ENCODE data around the gene SPOCK1. TPM values are rescaled to one million over a fixed set of nuclear protein-coding genes. Genes with fewer than 3 reads are reported as not detected.

SPOCK1 gene
- total and polyA plus RNA-seq, 2 of the 4 experiments (the other 2 are of a cell fraction): 5.0 to 20.3 TPM

DNA sequence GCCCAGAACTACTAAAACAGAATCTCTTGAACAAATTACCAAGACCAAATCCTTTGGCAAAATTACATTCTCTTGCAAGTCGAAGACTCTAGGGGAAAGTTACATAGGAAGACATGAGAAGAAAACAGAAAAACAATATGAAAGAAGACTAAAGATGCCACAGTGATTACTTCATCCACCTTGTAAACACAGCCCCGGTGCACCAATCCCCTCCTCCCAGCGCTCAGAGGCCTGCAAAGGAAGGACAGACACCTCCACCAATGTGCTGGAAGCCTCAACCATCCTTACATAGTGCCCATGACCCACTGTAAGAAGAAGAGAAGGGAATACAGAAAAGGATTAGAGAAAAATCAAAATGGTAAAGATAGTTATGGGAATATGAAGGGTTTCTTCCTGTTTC, 218.5 kb downstream of the SPOCK1 start:
- Histone ChIP-seq H4K20me1 (ENCODE audit: insufficient read depth, low read length) (no peaks in the 10 kb centered on the region), H3K36me3 (ENCODE audit: control insufficient read depth, insufficient read depth, low read length) (no peaks in the 10 kb centered on the region), H3K4me2 (ENCODE audit: low read depth, low read length) (no peak overlapping the region), H4K91ac (ENCODE audit: insufficient read depth, low read depth, low read length) (no peak overlapping the region), H3K9me3 (ENCODE audit: control insufficient read depth, insufficient read depth, low read length) (no peaks in the 10 kb centered on the region), H3K23ac (ENCODE audit: low read depth, low read length) (no peak overlapping the region), H3K9me1 (ENCODE audit: insufficient read depth, low read length) (no peaks in the 10 kb centered on the region), H2BK20ac (ENCODE audit: low read depth, low read length) (no peak overlapping the region), H2BK15ac (ENCODE audit: low read depth, low read length) (no peak overlapping the region), H4K5ac (ENCODE audit: low read depth, low read length) (no peak overlapping the region), H3K4me1 (ENCODE audit: control insufficient read depth, insufficient read depth, low read length) (no peaks in the 10 kb centered on the region), H3K4me3 (ENCODE audit: insufficient read depth, low read depth, low read length) (no peak overlapping the region), H3K27ac (ENCODE audit: insufficient read depth, low read length) (no peak overlapping the region), H3K56ac (ENCODE audit: extremely low read depth, insufficient read depth, low read length) (no peak overlapping the region), H2BK5ac (ENCODE audit: low read depth, low read length, poor library complexity, severe bottlenecking) (no peak overlapping the region), H3K27me3 (ENCODE audit: control insufficient read depth, insufficient read depth, low read length) (no peaks in the 10 kb centered on the region), H3K18ac (ENCODE audit: low read depth, low read length) (no peak overlapping the region), H2BK120ac (ENCODE audit: low read depth, low read length) (no peak overlapping the region), H3K9ac (ENCODE audit: low read depth, low read length) (no peak overlapping the region), H3K4ac (ENCODE audit: low read depth, low read length) (no peak overlapping the region), H3K14ac (replicated peaks; ENCODE audit: low read depth, low read length) (no peak overlapping the region), H2AK9ac (replicated peaks; ENCODE audit: low read depth, low read length, poor library complexity) (no peak overlapping the region), H2AK5ac (ENCODE audit: low read depth, low read length) (no peak overlapping the region), H4K8ac (ENCODE audit: low read depth in 2 of 2, low read length in 2 of 2) (no peak overlapping the region), H2AFZ (replicated peaks; ENCODE audit: low read length, poor library complexity) (no peak overlapping the region), H3K79me1 (ENCODE audit: low read depth in 1 of 2, low read length in 2 of 2) (no peaks in the 10 kb centered on the region)
- peak; percentile 22; the same call in 1 of the 2 replicates for ATAC-seq (ENCODE audit: low read depth)
- dilution Hi-C loops (cut with HindIII; ENCODE audit: low sequenced_read_pairs, unreplicated experiment) (no loop called here), intact Hi-C loops (cut with micrococcal nuclease) (no loop called here), in situ Hi-C loops (cut with MboI; ENCODE audit: low sequenced_read_pairs) (no loop called here)
- no peak for TF ChIP-seq FOS (IDR thresholded peaks at IDR 0.05; ENCODE audit: low read depth, low read length)
- no peak for TF ChIP-seq POLR2A (IDR thresholded peaks at IDR 0.05; ENCODE audit: low read depth, low read length)
- TF ChIP-seq RFX5 (IDR thresholded peaks at IDR 0.05; ENCODE audit: low read depth, low read length): no peak
- TF ChIP-seq MXI1 (IDR thresholded peaks at IDR 0.05; ENCODE audit: borderline replicate concordance, low read depth, low read length): no peak
- TF ChIP-seq MAZ (IDR thresholded peaks at IDR 0.05; ENCODE audit: borderline replicate concordance, low read depth, low read length): no peak
- no peak for TF ChIP-seq BHLHE40 (IDR thresholded peaks at IDR 0.05; ENCODE audit: low read depth, low read length)
- TF ChIP-seq SMC3 (IDR thresholded peaks at IDR 0.05; ENCODE audit: low read depth, low read length): no peak
- TF ChIP-seq MAFK (IDR thresholded peaks at IDR 0.05; ENCODE audit: low read depth, low read length): no peak
- TF ChIP-seq CHD1 (IDR thresholded peaks at IDR 0.05; ENCODE audit: low read depth, low read length): no peak
- TF ChIP-seq CEBPB (IDR thresholded peaks at IDR 0.05; ENCODE audit: low read depth, low read length): no peak
- no peak for TF ChIP-seq RAD21 (IDR thresholded peaks at IDR 0.05; ENCODE audit: low read length)
- TF ChIP-seq, protein P1, sequence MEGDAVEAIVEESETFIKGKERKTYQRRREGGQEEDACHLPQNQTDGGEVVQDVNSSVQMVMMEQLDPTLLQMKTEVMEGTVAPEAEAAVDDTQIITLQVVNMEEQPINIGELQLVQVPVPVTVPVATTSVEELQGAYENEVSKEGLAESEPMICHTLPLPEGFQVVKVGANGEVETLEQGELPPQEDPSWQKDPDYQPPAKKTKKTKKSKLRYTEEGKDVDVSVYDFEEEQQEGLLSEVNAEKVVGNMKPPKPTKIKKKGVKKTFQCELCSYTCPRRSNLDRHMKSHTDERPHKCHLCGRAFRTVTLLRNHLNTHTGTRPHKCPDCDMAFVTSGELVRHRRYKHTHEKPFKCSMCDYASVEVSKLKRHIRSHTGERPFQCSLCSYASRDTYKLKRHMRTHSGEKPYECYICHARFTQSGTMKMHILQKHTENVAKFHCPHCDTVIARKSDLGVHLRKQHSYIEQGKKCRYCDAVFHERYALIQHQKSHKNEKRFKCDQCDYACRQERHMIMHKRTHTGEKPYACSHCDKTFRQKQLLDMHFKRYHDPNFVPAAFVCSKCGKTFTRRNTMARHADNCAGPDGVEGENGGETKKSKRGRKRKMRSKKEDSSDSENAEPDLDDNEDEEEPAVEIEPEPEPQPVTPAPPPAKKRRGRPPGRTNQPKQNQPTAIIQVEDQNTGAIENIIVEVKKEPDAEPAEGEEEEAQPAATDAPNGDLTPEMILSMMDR (conservative IDR thresholded peaks at IDR 0.05; ENCODE audit: low read depth, low read length): no peak
- TF ChIP-seq, protein P2, sequence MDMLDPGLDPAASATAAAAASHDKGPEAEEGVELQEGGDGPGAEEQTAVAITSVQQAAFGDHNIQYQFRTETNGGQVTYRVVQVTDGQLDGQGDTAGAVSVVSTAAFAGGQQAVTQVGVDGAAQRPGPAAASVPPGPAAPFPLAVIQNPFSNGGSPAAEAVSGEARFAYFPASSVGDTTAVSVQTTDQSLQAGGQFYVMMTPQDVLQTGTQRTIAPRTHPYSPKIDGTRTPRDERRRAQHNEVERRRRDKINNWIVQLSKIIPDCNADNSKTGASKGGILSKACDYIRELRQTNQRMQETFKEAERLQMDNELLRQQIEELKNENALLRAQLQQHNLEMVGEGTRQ (IDR thresholded peaks at IDR 0.05; ENCODE audit: low read depth, low read length): no peak
- TF ChIP-seq NFE2L2 (IDR thresholded peaks at IDR 0.05; ENCODE audit: low read depth, low read length): no peak
- TF ChIP-seq ELK1 (IDR thresholded peaks at IDR 0.05; ENCODE audit: borderline replicate concordance, low read depth, low read length): no peak
- no peak for TF ChIP-seq RCOR1 (IDR thresholded peaks at IDR 0.05; ENCODE audit: insufficient replicate concordance, low read length)
- WGBS, 2 experiments (ENCODE audit: extremely low coverage in 2 of 2, insufficient read length in 1 of 2): no CpG with 5 or more reads among the region's 3 CpGs
- BruUV-seq (replicated peaks): no TSS peak
- ChIA-PET CTCF (no interaction called here), POLR2A (ENCODE audit: unreplicated experiment) (no interaction called here)
- DNase-seq: no peak

Measured in IMR-90 (cell line).